GM21360 (cell line): ENCODE results near the gene SLC8A1.

Experiments
- ATAC-seq: cut with Tn5 transposase; IDR thresholded peaks from one replicate; pipeline ENCODE4 v1.9.1; 2021; ENCODE audit warnings: mild to moderate bottlenecking, moderate library complexity; ENCODE audit not compliant: unreplicated experiment

Gene SLC8A1

DNA sequence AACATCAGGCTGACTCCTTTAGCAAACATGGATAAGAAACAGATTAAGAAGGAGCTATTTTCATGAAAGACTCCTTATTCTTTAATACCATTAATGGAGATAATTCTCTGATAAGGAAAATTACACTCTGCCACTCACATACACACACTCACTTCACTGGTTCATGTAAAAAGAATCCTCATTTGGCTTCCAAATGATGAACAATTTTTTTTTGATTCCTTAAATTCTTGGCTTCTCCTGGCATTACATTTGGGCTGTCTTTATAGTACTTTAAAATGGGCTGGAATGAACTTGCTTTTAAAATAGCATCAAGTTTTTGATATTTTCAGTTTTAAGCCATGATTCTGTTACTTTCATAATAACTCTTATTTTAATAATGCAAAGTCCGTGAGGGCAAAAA is 328.6 kb downstream of the SLC8A1 start:
- ATAC-seq = no peak

DNA sequence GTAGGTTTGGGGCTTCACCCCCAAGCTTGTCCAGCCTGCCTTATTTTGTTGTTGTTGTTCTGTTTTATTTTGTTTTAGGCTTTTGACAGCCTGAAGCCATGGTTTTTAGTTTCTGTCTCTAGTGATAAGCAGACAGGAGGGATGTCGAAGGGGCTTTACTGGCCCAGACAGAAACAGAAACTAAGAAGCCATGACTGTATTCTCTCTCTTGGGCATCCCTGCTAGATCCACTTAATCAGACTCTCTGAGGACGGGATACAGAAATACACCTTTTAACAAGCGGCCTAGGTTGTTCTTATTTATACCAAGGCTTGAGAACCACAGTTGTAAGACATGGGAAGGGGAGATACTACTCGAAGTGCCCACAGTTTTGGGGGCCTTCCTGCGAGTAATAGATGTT is 330.9 kb downstream of the SLC8A1 start:
- ATAC-seq = no peak

DNA sequence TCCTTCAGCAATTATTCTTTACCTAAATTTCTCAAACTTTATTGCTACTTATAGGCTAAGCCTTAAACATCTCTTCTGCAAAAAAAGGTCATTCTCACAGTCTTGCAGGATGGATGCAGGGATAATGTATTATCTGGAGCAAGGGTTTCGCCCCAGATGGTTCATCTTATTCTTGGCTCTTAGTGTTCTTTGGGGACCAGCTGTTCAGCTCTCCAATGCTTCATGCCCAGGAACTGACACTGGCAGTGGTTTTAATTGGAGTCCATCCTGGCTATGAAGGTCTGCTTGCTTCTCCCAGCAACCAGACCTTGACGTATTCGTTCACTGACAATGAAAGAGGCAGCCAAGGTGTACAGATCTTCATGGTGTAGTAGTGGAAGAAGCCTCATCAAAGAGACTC is 331.9 kb downstream of the SLC8A1 start:
- ATAC-seq = no peak

DNA sequence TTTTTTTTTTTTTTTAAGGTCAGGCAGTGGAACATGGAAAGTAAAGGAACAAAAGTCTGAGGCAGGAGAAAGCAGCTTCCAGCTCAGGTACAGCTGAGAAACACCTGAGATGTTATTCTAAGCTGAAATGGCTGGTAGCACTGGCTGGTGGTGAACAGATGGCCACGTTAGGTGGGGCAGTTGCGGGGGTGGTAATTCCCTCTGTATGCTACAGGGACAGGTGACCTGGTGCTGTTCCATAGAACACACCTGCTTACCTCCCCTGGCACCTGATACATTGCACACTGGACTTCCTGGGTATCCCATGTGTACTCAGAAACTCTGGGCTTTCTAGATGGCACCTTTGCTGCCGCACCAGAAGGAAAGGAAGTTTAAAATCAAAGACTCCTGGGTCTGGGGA is 333.3 kb downstream of the SLC8A1 start:
- no peak for ATAC-seq

DNA sequence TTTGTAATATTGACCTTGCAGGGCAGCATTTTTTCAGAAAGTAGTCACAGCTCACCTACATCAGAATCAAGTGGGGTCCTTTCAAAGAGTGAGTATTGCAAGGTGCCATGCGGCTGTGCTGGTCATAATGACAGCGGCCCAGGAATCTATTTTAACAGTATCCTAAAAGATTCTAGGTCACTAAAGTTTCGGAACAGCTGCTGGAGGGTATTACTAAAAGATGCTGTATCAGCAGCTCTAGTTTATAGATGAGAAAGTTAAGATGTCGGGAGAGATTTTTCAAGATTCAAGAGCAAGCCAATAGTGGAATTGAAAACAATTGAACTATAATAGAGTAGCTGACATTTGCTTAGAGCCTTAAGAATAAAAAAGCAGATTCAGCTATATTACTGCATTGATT is 336.0 kb downstream of the SLC8A1 start:
- ATAC-seq = no peak

DNA sequence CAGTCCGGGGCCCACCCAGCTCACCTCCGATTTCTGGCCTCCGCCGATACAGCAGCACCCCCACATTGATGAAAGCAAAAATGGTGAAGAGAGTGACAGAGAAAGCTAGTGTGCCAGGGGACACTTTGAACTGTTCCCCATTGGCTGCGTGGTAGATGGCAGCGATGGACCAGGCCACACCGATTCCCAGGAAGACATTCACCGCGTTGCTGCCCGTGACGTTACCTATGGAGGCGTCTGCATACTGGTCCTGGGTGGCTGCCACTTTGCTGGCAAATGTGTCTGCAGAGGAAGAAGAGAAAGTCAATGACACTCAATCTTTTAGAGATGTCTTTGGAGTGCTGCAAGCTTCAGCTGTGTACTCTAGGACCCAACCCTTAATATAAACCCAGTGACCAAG is 336.5 kb downstream of the SLC8A1 start:
- ATAC-seq = no peak

- ATAC-seq = no peak
Measured at GRCh38 chr2:40113997-40114396, 337.9 kb downstream of the SLC8A1 start.

GRCh38 chr2:40113272-40113968 is 338.5 kb downstream of the SLC8A1 start:
- ATAC-seq = no peak

- ATAC-seq = no peak
Measured at GRCh38 chr2:40109381-40109780, 342.5 kb downstream of the SLC8A1 start.

GRCh38 chr2:40108851-40109250 is 343.0 kb downstream of the SLC8A1 start:
- no peak for ATAC-seq

DNA sequence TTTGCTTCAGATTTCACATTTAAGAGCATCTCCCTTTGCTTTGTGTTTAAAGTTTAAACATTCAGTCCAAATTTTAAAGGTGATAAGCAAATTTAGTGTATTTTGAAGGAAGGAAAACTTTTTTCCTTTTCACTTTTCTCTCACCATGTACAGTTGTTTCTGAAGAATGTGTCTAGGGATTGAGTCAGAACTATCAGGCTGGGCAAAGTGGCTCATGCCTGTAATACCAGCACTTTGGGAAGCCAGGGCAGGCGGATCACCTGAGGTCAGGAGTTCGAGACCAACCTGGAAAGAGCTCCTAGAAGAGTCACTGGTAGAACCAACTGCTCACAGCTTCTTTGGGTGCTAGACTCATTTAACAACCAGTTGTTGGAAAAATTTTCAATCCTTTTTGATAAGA is 345.8 kb downstream of the SLC8A1 start:
- ATAC-seq = no peak

DNA sequence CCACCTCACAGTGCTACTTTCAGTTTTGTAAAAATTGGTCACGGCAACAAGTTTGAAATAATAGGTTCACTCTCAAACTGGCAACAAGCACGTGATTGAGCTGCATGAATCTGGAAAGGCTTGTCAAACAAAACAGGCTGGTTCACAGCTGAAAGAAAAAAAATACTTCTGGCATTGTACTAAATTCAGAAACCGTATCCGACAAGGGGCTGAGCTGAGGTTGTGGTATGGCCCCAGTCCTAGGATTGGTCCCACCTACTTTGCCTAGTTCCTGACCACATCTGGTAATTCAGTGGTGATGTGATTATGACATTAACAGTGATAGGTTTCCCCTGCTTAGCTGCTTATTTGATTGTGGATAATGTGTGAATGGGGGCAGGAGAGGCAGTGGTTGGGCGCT is 346.3 kb downstream of the SLC8A1 start:
- ATAC-seq = no peak

DNA sequence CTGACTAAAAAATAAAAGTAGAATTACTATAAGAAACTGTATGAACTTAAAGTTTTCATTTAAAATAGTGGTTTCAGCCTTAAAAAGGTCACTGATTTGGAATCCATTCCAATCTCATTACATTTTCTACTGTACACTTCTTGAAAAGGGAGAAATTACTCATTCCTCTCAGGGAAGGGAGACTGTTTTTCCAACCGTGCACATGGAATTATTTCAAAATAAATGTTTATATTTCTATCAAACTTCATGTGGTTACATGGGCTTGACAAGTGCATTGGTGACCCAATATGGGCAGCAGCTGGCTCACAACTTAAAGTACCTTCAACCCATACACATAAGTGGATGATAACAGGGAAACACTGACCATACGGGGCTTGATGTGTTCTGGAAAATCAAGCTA is 348.3 kb downstream of the SLC8A1 start:
- no peak for ATAC-seq

DNA sequence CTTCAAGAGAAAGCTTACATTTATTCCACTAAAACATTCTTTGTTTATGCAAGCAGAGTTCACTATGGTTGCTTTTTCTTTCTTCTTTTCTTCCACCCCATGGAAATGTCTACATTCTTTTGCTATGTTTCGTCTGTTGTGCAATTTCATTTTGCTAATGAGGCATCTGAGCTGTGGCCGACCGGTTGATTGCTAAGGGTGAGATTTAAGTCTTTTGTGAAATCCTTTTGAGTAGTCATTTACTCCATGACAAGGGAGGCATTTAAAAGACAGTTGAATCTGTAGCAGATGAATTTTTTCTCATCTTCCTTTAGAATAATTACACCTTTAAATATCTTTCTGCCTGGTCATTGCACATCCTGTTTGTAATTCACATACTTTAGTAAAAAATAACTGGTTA is 348.7 kb downstream of the SLC8A1 start:
- no peak for ATAC-seq

DNA sequence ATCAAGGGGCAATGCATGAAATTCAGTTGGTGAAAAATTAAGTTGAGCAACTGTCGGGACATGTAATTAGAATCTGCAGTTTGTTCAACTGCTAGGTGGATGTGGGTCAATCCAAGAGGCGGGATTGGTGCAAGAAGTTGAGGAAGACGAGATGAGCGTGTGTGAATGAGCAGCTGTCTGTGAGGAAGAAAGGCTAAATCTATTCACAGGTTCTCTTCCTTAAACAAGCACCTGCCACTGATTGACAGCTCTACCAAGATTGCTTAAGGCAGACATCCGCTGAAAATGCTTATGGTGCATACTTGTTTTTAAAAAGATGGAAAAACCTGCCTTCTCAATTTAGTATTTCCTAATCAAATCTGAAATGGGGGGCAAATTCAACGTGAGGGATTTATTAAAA is 349.4 kb downstream of the SLC8A1 start:
- ATAC-seq = no peak

DNA sequence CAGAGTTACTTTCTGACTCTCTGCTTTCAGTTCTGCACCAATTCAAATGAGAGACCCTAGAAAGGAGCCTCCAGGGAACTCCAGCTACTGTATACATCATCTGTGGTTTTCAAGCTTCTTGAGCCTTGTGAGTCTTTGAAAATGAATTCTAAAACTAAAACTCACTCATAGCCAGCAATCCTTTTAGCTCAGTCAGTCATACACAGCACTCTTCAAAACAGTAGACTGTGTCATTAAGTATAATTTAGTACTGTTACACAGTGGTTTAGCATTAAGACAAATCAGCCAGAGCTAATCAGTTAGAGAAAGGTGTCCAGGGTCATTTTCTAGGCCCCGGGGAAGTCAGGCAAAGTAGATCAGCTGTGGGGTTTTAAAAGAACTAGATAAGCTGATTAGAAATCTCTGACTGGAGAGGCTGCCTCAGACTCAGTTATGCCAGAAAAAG is 350.7 kb downstream of the SLC8A1 start:
- ATAC-seq = peak; percentile 96

- no peak for ATAC-seq
Measured at GRCh38 chr2:40100676-40101075, 351.2 kb downstream of the SLC8A1 start.

DNA sequence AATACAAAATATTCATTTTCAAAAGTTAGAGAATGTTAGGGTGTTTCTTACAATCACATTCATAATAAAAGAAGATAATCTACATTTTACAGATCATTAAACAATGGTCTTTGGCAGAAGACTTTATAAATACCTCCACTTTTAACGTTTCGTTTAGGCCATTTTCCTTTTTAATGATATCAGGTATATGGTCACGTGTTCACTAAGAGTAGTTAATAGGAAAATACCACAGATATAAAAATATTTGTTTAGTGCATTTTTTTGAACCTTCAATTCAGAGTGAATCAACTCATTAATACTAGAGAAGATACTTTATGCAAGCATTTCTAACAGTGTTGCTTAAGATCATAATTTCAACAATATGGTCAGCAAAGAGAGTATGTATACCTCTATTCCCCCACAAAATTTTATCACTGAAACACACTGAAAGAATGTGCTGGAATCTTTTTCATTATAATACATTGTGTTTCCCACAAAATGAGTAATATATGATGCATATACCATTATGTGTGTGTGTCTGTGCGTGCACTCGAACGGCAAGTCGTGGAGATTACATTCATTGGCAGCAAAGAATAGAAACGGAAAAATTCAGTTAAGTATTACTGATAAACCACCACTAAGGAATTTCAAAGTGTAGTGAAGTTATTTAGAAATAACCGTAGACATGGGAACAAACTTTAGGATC is 353.0 kb downstream of the SLC8A1 start:
- ATAC-seq = no peak

GRCh38 chr2:40097691-40098385 is 354.1 kb downstream of the SLC8A1 start:
- ATAC-seq = no peak

DNA sequence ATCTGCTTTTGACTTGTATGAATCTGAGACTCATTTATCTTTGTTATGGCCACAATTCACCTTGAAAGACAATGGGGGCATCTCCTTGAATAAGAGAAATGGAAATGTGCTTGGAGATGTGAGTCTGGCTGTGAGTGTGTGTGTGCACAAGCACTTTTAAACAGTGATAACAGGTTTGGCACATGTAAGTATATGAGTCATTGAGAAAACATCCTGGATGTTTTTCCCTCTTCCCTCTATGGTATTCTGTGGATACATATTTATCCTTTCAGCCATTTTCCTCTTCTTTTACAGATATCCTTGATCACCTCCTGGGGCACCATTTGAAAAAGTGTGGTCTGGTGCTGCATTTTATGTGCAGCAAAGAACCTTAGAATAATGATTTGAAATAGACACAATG is 355.5 kb downstream of the SLC8A1 start:
- no peak for ATAC-seq

- no peak for ATAC-seq
Measured at GRCh38 chr2:40095000-40095399, 356.9 kb downstream of the SLC8A1 start.

DNA sequence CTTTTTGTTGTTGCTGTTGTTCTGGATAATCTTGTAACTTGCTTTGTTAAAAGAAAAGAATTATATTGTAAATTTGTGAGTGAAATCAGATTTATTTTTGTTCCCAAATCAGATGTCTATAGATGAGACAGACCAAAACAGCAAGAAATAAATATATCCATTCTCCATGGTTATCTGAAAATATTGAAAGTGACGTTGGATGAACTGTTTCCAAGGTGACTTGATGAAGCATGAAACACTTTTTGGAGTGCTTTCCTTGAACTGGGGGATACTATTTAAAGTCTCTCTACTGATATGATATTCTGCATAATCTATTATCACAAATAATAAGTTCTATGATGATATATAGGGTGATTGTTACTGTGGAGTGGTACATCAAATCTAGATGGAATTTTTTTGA is 357.4 kb downstream of the SLC8A1 start:
- no peak for ATAC-seq
